Cerebellar nuclear complex (tissue), 1 donor: ENCODE measurements around the gene SCT.

Source experiments
- DNase-seq, 2 experiments: peaks; one replicate each; lab custom pipeline; 2025; lab: John Stamatoyannopoulos, UW

Gene SCT

GRCh38 chr11:610146-610801, 16.7 kb downstream of the SCT start:
- DNase-seq, result no peak

GRCh38 chr11:609341-609811, 17.6 kb downstream of the SCT start:
- DNase-seq, result no peak

DNA sequence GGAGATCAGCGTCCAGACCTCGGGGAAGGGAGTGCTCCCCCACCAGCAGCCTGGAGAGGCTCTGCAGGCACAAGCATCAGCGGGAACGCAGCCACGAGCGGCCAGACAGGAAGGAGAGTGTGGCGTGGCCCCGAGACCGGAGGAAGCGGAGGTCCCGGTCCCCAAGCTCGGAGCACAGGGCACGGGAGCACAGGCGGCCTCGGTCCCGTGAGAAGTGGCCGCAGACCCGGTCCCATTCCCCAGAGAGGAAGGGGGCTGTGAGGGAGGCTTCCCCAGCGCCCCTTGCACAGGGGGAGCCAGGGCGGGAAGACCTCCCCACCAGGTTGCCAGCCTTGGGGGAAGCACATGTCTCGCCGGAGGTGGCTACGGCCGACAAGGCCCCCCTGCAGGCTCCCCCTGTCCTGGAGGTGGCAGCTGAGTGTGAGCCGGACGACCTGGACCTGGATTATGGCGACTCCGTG, 18.2 kb downstream of the SCT start:
- DNase-seq, result no peak

- no peak for DNase-seq
These were observed 18.9 kb downstream of the SCT start for GRCh38 chr11:607971-608659.

DNA sequence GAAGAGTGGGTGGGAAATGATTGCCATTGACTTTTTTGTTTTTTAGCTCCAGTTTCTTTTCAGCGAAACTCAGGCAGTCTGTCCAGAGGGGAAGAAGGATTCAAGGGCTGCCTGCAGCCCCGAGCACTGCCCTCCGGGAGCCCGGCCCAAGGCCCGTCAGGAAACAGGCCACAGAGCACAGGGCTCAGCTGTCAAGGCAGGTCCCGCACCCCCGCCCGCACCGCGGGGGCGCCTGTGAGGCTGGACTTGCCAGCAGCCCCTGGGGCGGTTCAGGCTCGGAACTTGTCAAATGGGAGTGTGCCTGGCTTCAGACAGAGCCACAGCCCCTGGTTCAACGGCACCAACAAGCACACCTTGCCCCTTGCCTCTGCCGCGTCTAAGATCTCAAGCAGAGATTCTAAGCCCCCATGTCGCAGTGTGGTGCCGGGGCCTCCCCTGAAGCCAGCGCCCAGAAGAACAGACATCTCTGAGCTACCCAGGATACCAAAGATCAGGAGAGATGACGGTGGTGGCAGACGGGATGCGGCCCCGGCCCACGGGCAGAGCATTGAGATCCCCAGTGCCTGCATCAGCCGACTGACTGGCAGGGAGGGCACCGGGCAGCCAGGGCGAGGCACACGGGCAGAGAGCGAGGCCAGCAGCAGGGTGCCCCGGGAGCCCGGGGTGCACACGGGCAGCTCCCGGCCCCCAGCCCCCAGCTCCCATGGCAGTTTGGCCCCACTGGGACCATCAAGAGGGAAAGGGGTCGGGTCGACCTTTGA, 19.8 kb downstream of the SCT start:
- no peak for DNase-seq

GRCh38 chr11:606245-606644, 20.7 kb downstream of the SCT start:
- peak; percentile 64 to 83 for DNase-seq

DNA sequence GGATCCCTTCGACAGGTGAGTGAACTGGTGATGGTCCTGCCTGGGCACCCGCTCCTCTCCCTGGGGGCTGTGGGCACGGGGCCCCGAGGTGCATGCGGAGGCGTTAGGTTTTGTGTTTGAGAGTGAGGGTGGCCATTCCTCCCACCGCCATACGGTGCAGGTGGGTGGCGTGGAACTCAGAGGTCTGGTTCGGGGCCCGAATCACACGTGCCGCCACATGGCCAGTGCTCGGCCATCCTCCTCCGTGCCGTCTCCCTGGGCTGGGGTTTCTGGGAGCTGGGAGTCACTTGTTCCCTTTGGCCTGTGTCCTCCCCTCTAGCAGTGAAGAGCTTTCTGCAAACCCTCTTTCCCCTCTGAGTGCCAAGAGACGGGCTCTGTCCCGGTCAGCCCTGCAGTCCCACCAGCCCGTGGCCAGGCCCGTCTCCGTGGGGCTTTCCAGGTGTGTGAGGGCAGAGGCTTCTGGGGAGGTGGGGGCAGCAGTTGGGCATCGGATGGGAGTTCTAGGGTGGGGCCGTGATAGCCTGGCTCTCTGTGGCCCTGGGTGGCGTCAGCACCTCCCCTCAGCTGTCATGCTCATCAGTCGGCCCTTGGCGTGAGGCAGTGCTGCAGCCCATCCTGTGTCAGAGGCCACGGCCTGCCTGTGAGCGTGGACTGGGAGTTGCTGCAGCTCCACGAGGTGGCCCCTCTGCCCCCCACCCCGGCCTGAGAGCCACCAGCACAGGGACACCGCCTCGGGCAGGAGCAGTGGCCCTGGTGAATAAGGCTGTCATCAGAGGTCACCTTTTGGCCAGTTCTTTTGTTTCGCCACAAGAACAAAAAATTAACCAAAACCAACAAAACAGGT, 21.5 kb downstream of the SCT start:
- DNase-seq, result no peak

GRCh38 chr11:603154-603553, 23.8 kb downstream of the SCT start:
- no peak for DNase-seq

DNA sequence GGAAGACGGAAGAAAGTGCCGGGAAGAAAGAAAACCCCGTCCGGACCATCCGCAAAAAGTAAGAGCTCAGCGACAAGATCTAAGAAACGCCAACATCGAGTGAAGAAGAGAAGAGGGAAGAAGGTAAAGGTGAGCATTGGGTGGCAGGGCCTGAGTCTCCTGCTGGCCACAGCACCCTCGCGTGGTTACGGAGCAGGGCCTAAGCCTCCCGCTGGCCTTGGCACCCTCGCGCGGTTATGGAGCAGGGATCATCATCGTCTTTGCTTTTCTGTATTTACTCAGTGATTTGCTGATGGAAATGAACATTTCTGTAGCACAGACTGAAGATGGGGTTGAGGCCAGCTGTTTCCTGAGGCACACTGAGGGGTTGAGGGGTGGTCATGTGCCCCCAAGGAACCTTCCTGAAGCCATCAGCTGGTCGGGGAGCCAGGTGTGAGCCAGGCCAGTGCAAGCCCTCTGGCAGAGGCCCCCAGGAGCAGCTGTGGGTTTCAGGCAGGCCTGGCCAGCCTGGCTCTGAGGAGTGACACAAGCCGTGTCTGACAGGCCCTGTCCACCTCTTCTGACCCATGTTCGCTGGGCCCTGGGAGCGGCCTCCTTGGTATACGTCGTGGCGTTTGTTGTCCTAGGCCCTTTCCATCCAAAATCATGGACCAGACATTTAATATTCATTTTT, 25.3 kb downstream of the SCT start:
- DNase-seq, result no peak

DNA sequence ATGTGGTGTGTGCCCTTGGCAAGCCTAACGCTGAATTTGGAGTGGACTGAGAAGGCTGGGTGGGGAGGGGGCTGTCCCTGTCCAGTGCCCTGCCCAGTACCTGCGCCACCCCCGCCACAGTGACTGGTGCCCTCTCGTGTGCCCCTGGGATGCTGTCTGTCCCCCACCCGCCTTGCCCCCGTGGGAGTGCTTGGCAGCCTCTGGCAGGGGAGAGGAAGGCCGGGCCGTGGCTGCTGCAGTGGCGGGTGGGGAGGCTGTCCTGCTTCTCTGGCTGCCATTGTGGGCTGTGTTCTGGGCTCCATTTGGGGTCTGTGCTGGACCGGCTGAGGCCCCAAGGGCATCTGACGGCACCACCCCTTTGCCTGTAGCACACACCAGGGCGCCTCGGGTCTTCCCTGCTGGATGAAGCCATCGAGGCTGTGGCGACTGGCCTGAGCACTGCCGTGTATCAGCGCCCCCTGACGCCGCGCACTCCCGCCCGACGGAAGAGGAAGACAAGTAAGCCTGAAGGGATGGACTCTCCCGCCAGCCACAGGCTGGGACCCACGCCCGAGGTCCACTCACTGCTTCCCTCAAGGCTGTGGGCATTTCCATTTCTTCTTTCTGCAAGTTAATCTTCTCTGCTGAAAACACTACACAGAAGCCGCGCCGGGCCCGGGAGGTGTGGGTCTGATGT, 28.8 kb downstream of the SCT start:
- DNase-seq, result no peak

DNA sequence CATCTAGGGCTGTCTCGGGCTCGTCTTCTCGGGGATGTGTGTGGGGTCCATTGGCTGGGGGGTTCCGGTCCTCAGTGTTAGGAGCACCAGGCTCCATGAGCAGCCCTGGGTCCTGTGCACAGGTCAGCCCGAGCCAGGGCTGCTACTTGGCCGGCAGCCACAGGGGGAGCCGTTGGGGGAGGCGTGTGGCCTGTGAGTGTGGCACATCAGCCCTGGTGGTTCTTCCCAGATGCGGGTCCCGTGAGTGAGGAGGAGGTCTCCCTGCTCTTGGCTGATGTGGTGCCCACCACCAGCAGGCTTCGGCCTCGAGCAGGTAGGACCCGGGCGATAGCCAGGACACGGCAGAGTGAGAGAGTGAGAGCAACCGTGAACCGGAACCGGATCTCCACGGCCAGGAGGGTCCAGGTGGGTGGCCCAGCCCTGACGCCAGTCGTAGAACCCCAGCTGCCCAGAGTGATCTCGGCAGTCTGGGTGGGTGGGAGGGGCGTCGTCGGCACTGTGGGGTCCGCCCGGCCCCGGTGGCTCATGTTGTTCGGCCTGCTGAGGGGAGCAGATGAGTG, 29.7 kb downstream of the SCT start:
- no peak for DNase-seq

GRCh38 chr11:596374-596773, 30.6 kb downstream of the SCT start:
- DNase-seq, result no peak

DNA sequence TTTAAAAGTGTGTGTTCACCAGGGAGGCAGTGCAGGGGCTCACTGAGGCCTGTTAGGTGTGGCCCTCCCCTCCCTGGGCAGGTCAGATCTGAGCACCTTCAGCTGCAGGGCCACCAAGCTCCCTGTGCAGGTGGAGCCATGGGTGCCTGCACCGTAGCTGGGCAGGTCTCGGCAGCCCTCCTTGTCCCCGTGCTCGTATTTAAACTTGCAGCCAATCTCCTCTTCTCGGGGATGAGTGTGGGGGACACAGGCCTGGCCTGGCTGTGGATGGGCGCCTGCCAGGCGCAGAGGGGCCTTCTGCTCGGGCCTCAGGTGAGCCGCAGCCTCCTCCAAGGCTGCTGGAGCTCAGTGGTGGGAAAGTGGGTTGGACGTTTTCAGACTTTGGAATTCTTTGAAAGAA, 31.6 kb downstream of the SCT start:
- no peak for DNase-seq

DNA sequence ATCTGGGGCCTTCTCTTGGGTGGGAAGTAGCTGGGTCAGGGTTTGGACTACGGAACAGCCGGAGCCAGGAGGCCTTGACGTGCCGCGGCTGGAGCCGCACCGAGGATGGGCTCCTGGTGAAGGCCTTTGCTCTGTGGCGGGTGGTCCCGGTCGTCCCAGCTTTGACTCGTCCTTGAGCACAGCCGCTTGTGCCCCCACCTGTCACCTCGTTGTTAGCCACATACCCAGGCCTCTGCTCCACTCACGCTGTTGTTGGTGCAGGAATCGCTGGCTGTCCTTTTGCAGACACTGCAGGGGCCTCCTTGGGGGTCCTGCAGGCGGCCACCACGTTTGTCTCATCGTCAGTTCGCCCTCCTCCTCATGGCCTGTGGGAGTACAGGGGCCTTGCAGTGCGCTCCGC, 33.6 kb downstream of the SCT start:
- no peak for DNase-seq

- DNase-seq, result no peak
These were observed 34.1 kb downstream of the SCT start for GRCh38 chr11:592918-593317.

GRCh38 chr11:592501-592900, 34.5 kb downstream of the SCT start:
- DNase-seq, result no peak

DNA sequence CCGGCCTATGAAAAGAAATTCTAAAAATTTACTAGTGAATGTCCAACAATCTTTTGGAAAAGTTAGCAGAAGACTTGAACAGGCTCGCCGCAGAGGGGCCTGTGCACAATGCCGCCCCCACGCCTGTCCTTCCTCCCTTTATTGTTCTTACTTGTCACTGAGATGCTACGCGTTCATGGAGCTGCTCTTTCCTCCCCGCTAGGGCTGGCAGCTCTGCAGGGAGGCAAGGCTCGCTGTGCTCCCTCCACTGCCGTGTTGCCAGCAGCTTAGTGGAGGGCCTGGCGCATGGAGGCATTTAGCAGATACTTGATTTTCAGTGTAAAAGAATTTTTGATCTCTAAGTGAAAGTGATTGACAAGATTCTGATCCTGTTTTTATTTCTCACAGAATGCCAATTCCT, 36.0 kb downstream of the SCT start:
- DNase-seq, result no peak

DNA sequence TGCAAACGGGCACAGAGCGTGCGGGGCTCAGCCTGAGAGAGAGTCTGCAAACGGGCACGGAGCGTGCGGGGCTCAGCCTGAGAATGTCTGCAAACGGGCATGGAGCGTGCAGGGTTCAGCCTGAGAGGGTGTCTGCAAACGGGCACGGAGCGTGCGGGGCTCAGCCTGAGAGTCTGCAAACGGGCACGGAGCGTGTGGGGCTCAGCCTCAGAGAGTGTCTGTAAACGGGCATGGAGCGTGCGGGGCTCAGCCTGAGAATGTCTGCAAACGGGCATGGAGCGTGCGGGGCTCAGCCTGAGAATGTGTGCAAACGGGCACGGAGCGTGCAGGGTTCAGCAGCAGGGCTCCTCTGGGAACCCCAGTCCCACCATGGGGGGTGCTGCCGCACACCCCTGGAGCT, 37.2 kb downstream of the SCT start:
- no peak for DNase-seq

DNA sequence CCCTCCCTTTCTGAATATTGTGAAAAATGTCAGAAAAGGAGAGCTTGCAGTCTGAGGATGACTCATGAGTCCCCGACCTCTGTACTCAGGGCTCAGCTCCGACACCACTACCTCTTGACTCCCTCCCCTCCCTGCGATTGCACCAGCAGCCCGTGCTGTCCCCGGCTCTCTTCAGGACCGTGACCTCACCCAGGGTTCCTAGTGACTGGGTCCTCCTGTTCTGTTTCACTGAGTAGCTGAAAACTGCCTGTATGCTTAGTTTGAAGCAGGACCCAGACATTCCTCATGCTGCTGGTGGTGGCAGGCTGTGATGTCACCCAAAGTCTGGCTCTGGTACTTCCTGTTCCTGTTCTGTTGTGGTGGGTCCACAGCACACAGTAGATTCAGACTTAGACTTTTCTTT, 39.0 kb downstream of the SCT start:
- DNase-seq, result no peak

DNA sequence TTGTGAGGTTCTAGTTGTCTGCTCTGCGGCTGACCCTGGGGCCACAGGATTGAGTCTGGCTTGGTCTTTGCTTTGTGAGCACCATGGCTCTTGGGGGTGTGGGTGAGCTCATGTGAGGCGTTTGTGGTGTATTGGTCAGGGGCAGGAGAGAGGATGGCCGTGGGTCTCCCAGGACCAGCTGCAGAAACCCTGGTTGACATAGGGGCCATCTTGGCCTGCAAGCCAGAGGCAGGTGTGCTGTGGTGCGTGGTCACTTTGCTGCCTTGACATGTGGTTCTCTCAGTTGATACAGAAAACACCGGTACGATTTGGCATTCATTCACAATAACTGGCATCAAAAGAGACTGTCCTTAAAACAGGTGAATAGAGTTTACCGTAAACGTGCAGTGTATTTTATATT, 39.4 kb downstream of the SCT start:
- no peak for DNase-seq
